GM13976 (cell line): Measurements from ENCODE around the gene MRAP2.

Experiments
- DNase-seq: peaks from one replicate; pipeline ENCODE4 v3.0.0; 2012; ENCODE audit warnings: low spot score
- in situ Hi-C: fragments of 300-500 bp; cut with MboI; formaldehyde crosslinking; loops from one replicate; pipeline ENCODE4 v1.12.0; 2022; ENCODE audit warnings: low sequenced_read_pairs, mixed read lengths, inconsistent platforms; ENCODE audit not compliant: unreplicated experiment
- TF ChIP-seq, protein P1 (sequence below): IDR thresholded peaks from 2 replicates; pipeline ENCODE4 v1.5.1; 2012; ENCODE audit warnings: borderline replicate concordance, mild to moderate bottlenecking; ENCODE audit not compliant: insufficient read depth; ENCODE audit errors: extremely low read depth, missing control alignments, control extremely low read depth

MRAP2 gene

GRCh38 chr6:84086056-84086455 lies 52.5 kb downstream of the MRAP2 start:
- TF ChIP-seq, protein P1, sequence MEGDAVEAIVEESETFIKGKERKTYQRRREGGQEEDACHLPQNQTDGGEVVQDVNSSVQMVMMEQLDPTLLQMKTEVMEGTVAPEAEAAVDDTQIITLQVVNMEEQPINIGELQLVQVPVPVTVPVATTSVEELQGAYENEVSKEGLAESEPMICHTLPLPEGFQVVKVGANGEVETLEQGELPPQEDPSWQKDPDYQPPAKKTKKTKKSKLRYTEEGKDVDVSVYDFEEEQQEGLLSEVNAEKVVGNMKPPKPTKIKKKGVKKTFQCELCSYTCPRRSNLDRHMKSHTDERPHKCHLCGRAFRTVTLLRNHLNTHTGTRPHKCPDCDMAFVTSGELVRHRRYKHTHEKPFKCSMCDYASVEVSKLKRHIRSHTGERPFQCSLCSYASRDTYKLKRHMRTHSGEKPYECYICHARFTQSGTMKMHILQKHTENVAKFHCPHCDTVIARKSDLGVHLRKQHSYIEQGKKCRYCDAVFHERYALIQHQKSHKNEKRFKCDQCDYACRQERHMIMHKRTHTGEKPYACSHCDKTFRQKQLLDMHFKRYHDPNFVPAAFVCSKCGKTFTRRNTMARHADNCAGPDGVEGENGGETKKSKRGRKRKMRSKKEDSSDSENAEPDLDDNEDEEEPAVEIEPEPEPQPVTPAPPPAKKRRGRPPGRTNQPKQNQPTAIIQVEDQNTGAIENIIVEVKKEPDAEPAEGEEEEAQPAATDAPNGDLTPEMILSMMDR = no peak
- in situ Hi-C loops = no loop called here
- DNase-seq = no peak

- TF ChIP-seq, protein P1 = no peak
- DNase-seq = no peak
- in situ Hi-C loops = no loop called here
These were observed 53.2 kb downstream of the MRAP2 start for GRCh38 chr6:84086545-84087429.

DNA sequence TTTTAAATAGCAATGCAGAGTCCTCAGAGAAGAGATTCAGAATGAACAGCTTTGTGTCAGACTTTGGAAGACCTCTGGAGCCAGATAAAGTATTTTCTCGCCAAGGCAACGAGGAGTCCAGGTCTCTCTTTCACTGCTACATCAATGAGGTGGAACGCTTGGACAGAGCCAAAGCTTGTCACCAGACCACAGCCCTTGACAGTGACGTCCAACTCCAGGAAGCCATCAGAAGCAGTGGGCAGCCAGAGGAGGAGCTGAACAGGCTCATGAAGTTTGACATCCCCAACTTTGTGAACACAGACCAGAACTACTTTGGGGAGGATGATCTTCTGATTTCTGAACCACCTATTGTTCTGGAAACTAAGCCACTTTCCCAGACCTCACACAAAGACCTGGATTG lies 55.5 kb downstream of the MRAP2 start:
- TF ChIP-seq, protein P1 = no peak

DNA sequence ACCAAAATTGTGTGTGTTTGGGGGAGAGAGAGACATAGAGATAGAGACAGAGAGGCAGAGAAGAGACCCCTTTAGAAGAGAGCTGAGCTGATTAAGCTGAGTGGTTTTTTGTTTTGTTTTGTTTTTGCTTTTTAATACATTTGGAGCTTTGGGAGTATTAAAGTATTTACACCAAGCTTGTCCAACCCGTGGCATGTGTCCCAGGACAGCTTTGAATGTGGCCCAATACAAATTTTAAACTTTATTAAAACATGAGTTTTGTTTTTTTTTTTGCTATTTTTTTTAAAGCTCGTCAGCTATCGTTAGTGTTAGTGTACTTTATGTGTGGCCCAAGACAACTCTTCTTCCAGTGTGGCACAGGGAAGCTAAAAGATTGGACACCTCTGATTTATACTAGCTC lies 56.0 kb downstream of the MRAP2 start:
- in situ Hi-C loops = no loop called here
- no peak for DNase-seq
- TF ChIP-seq, protein P1 = no peak

More for the DNA sequence above, 55.5 kb downstream of the MRAP2 start:
- no peak for DNase-seq
- in situ Hi-C loops = no loop called here

GRCh38 chr6:84093441-84094435 lies 60.2 kb downstream of the MRAP2 start:
- in situ Hi-C loops = no loop called here
- peak; percentile 24 for DNase-seq
- TF ChIP-seq, protein P1 = no peak

DNA sequence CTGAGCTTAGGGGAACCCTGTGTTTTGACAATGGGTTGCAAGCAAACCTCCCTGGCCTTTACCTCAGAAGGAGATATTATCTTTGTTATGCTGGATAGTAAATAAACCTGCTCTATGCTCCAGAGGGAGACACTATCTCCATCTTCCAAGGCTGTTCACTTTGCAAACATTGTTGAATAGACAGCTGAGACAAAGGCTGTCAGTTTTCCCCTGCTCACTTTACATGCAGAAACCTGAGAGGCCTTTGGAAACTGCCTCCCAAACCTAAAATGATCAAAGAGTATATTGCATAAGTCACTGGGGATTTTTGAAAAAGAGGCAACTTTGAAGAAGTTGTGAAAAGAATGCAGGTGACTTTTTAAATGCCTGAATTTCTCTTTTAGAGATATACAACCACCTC lies 61.6 kb downstream of the MRAP2 start:
- DNase-seq = no peak
- in situ Hi-C loops = no loop called here
- TF ChIP-seq, protein P1 = no peak
